Renal cortex interstitium (tissue), 15 donors: ENCODE data around the gene ZMYND19. TPM values are rescaled to one million over a fixed set of nuclear protein-coding genes. Genes with fewer than 3 reads are reported as not detected.
"Not testable (repeated sequence)": the region's sequence is repeated elsewhere in the genome, so short reads cannot be mapped to it uniquely, and the experiment has no call there.

ENCODE experiments used
- DNase-seq, 11 donors: peaks; one replicate each; pipeline ENCODE4 v3.0.0-alpha.2; 2013; ENCODE audit warnings: low read depth in 9 of 11, low spot score in 4 of 11; ENCODE audit errors: extremely low read depth in 1 of 11
- long read RNA-seq, 16 experiments: transcript quantifications; one replicate each; lab custom pipeline, GENCODE V29; 2026
- polyA plus RNA-seq, 3 donors: library from polyadenylated mRNA; unstranded; fragments of 120-200 nt; gene quantifications; one replicate each; pipeline ENCODE4 v1.2.1, GENCODE V29; 2013; ENCODE audit not compliant: insufficient read length in 3 of 3

The ZMYND19 gene
- 10 to 100 TPM; 18.9 to 24.3 (median 20.5) TPM for polyA plus RNA-seq
- long read RNA-seq, donor 1, transcript ZMYND19-201 (6 exons, 1,375 nt) = major isoform, 5 of 5 reads
- long read RNA-seq, donor 1, partial matches to known transcripts = 0 of 5 reads
- long read RNA-seq, donor 1, other reads (novel, unspliced or antisense) = 0 of 5 reads
- long read RNA-seq, donor 2, transcript ZMYND19-201 (6 exons, 1,375 nt) = major isoform, 12 of 12 reads
- long read RNA-seq, donor 2, partial matches to known transcripts = 0 of 12 reads
- long read RNA-seq, donor 2, other reads (novel, unspliced or antisense) = 0 of 12 reads
- long read RNA-seq, donor 3, transcript ZMYND19-201 (6 exons, 1,375 nt) = major isoform, 20 of 20 reads
- long read RNA-seq, donor 3, partial matches to known transcripts = 0 of 20 reads
- long read RNA-seq, donor 3, other reads (novel, unspliced or antisense) = 0 of 20 reads
- long read RNA-seq, donor 4, transcript ZMYND19-201 (6 exons, 1,375 nt) = major isoform, 10 of 10 reads
- long read RNA-seq, donor 4, partial matches to known transcripts = 0 of 10 reads
- long read RNA-seq, donor 4, other reads (novel, unspliced or antisense) = 0 of 10 reads
- long read RNA-seq, donor 5 = 0 reads
- long read RNA-seq, donor 6, transcript ZMYND19-201 (6 exons, 1,375 nt) = major isoform, 10 of 10 reads
- long read RNA-seq, donor 6, partial matches to known transcripts = 0 of 10 reads
- long read RNA-seq, donor 6, other reads (novel, unspliced or antisense) = 0 of 10 reads
- long read RNA-seq, donor 7, transcript ZMYND19-201 (6 exons, 1,375 nt) = major isoform, 13 of 13 reads
- long read RNA-seq, donor 7, partial matches to known transcripts = 0 of 13 reads
- long read RNA-seq, donor 7, other reads (novel, unspliced or antisense) = 0 of 13 reads
- long read RNA-seq, donor 8, transcript ZMYND19-201 (6 exons, 1,375 nt) = major isoform, 22 of 22 reads
- long read RNA-seq, donor 8, partial matches to known transcripts = 0 of 22 reads
- long read RNA-seq, donor 8, other reads (novel, unspliced or antisense) = 0 of 22 reads
- long read RNA-seq, donor 9, transcript ZMYND19-201 (6 exons, 1,375 nt) = major isoform, 7 of 7 reads
- long read RNA-seq, donor 9, partial matches to known transcripts = 0 of 7 reads
- long read RNA-seq, donor 9, other reads (novel, unspliced or antisense) = 0 of 7 reads
- long read RNA-seq, donor 10, transcript ZMYND19-201 (6 exons, 1,375 nt) = major isoform, 13 of 18 reads
- long read RNA-seq, donor 10, partial matches to known transcripts = 5 of 18 reads
- long read RNA-seq, donor 10, other reads (novel, unspliced or antisense) = 0 of 18 reads
- long read RNA-seq, donor 11, transcript ZMYND19-201 (6 exons, 1,375 nt) = major isoform, 8 of 15 reads
- long read RNA-seq, donor 11, partial matches to known transcripts = 7 of 15 reads
- long read RNA-seq, donor 11, other reads (novel, unspliced or antisense) = 0 of 15 reads
- long read RNA-seq, donor 12, partial matches to known transcripts = 0 of 3 reads
- long read RNA-seq, donor 12, other reads (novel, unspliced or antisense) = 0 of 3 reads
- long read RNA-seq, donor 13 = 0 reads
- long read RNA-seq, donor 14, transcript ZMYND19-201 (6 exons, 1,375 nt) = major isoform, 20 of 20 reads
- long read RNA-seq, donor 14, partial matches to known transcripts = 0 of 20 reads
- long read RNA-seq, donor 14, other reads (novel, unspliced or antisense) = 0 of 20 reads
- long read RNA-seq, donor 15, transcript ZMYND19-201 (6 exons, 1,375 nt) = major isoform, 6 of 6 reads
- long read RNA-seq, donor 15, partial matches to known transcripts = 0 of 6 reads
- long read RNA-seq, donor 15, other reads (novel, unspliced or antisense) = 0 of 6 reads
- long read RNA-seq, donor 16, transcript ZMYND19-201 (6 exons, 1,375 nt) = major isoform, 30 of 39 reads
- long read RNA-seq, donor 16, partial matches to known transcripts = 9 of 39 reads
- long read RNA-seq, donor 16, other reads (novel, unspliced or antisense) = 0 of 39 reads

DNA sequence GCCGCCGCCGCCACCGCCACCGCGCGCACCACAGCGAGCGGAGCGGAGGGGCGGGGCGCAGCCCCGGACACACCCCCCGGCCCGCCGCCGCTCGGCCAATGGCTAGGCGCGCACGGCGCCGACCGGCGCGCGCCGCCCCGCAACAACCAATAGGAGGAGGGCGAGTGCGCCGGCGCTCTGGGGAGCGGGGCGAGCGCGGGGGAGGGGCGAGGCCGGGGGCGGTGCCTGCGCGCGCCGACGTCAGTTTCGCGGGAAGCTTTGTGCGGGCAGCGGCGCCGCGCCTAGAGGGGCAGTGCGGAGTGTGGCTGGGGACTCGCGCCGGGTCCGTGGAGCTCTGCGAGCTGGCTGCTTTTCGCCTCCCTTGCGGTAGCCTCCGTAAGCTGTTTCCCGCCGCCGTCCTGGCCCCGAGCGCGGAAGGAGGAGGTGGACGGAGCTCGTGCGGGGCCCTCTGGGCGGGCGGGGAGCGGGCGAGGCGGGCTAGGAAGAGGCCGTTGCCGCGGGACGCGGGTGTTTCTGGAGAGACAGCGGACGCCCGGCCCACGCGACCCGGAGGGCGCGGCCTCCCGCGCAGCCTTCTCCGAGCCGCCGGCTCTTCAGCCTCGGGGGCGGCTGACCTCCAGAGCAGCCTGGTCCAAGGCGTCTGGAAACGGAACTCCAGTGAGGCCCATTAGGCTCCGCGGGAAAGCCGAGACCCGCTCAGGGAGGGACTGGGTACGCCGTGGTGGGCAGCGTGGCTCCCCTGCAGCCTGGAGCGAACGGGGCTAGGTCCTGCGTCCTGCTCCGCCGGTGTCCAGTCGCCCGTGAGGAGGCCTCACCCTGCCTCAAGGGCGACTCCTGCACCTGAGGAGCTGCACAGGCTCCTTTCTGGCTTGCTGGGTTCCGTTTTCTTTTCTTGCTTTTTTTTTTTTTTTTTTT, at the start of gene ZMYND19:
TSS of gene ZMYND19 (minus strand) at position 44 of the 915 bp plus-strand sequence. CDS start 249 bp downstream, outside the sequence.
- peak; percentile 71 to 90 (median 84) for DNase-seq

DNA sequence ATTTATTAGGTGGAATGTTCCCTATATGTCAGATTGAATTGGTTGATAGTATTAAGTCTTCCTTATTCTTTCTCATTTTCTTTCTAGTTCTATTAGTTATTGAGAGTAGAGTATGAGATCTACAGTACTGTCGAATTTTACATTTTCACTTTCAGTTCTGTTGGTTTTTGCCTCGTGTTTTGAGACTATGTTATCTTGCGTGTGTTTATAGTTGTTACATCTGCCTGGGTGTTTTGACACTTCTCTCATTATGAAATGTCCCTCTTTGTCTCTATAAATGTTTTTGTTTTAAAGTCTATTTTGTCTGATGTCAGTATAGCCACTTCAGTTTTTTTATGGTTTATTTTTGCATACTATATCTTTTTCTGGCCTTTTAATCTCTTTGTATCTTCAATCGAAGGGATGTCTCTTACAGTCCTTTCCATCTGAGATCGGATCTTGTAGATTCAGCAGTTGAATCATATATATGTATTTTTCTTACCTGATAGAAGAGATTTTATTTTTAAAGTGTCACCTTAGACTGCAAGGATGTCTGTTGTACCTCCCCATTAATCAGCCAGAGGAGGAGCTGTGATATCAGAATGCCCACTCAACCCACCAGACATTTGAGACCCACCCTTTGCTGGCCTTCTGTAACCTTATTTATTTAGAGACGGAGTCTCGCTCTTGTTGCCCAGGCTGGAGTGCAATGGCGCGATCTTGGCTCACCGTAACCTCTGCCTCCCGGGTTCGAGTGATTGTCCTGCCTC, 49.2 kb upstream of the ZMYND19 start:
- no peak for DNase-seq

DNA sequence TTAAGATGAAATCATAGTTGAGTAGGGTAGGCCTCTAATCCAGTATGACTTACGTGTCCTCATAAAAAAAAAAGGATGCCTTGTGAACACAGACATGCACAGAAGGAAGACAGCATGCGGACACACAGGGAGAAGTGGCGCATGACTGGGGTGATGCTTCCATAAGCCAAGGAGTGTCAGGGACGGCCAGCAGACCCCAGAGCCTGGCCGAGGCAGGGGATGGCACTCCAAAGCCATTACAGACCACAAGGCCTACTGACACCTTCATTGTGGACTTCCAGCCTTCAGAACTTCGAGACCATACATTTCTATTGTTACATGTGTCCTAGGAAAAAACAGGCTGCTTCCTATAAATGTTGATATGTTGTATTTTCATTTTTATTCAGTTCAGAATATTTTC, 48.4 kb upstream of the ZMYND19 start:
- no peak for DNase-seq

DNA sequence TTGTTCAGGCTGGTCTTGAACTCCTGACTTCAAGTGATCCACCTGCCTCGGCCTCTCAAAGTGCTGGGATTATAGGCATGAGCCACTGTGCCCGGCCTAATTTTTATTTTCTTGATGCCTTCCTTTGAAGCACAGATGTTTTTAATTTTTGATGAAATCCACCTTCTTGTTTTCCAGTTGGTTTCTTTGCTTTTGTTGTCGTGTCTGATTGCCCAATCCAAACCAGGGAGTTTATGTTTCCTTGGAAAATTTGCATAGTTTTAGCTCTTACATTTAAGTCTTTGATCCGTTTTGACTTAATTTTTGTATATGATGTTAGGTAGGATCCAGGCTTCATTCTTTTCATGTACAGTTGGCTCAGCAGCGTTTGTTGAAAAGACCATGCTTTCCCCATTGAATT, 43.7 kb upstream of the ZMYND19 start:
- no peak for DNase-seq

DNA sequence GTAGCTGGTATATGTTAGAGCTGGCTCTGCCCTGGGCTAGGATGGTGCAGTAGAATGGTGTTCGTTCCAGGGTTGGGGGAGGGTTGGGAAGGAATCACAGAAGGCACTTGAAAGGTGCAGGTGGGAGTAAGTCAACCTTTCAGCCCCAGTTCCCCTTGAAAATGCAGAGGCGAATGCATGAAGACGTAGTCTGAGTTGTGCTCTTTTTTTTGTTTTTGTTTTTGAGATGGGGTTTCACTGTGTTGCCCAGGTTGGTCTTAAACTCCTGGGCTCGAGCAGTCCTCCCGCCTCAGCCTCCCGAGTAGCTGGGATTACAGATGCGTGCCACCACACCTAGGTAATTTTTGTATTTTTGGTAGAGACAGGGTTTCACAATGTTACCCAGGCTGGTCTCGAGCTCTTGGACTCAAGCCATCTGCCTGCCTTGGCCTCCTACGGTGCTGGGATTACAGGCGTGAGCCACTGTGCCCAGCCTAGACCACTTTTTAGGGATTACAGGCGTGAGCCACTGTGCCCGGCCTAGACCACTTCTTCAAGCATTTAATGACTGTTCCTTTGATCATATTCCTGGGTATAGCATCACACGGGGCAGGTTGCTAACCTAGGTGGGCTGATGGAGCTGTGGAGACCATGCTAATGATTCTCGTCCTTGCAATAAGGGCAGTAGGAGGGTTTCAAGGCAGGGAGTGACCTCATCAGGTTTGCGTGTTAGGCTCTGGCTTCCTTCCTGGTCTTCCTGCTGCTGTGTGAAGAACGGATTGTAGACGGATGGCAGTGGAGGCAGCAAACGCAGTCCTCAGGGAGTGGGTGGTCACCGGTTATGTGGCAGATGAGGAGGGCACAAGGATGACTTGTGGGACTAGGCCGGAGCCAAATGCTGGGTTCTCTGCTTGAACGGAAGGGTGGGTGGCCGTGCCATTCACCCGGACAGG, 42.2 kb upstream of the ZMYND19 start:
- DNase-seq = no peak

DNA sequence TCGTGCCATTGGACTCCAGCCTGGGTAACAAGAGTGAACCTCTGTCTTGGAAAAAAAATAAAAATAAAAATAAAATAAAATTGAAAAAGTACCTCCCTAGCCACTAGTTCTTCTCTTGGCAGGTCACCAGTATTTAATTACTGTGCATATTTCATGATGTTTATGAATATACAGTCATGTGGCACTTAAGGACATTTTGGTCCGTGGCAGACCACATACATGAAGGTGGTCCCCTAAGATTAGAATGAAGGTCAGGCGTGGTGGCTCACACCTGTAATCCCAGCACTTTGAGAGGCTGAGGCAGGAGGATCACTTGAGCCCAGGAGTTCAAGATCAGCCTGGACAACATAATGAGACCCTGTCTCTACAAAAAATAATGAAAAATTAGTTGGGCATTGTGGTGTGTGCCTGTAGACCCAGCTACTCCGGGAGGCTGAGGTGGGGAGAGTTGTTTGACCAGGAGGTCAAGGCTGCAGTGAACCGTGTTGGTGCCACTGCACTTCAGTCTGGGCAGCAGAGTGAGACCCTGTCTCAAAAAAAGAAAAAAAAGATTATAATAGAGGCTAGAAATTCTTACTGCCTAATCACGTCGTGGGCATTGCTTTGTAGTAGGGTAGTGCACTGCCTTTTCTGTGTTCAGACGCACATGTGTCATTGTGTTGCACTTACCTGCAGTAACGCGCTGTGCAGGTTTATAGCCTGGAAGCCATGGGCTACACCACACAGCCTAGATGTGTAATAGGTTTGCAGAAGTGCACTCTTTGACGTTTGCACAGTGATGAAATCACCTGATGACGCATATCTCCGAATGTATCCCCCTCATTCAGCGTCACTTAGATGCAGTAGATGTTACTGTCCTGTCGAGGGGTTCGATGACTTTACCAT, 41.3 kb upstream of the ZMYND19 start:
- DNase-seq = no peak

DNA sequence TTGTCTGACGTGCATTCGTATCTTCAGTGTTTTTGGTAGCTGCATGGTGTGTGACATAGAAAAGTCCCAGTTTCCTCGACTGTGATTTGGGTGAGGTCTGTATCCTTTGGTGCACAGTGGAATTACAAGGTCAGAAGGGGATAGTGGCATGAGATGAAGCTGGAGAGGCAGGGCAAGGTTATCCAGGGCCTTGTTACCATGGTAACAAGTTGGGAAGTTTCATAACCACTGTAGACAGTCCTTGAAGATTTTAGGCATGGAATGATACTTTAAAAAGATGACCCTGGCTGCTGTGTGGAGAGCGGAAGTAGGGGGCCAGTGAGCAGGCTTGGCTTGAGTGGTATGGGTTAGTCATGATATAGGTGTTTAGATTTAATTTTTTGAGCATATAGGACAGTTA, 40.4 kb upstream of the ZMYND19 start:
- no peak for DNase-seq

DNA sequence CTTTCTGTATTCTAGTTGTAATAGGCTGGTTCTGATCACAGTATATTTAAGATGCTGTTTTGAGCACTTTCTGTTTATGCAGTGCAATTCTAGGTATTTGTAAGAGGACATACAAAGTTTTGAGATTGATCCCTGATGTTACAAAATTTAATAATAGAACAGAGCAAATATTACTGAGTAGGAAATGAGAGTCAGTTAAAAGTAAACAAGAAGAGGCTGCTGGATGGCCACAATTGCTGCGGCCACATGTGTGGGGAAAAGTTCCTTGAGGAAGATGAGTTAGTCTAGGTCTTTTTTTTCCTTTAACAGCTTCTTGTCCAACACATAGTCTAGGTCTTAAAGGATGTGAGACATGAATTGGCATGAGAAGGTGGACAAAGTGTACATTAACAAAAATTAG, 39.8 kb upstream of the ZMYND19 start:
- no peak for DNase-seq

DNA sequence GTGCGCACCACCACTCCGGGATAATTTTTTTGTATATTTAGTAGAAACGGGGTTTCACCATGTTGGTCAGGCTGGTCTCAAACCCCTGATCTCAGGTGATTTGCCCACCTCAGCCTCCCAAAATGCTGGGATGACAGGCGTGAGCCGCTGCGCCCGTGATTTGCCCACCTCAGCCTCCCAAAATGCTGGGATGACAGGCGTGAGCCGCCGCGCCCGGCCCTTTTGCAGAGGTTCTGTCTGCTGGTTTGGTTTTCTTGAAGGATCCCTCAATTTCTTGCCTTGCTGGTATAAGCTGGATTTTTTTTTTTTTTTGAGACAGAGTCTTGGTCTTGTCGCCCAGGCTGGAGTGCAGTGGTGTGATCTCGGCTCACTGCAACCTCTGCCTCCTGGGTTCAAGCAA, 37.1 kb upstream of the ZMYND19 start:
- not testable (repeated sequence) for DNase-seq

DNA sequence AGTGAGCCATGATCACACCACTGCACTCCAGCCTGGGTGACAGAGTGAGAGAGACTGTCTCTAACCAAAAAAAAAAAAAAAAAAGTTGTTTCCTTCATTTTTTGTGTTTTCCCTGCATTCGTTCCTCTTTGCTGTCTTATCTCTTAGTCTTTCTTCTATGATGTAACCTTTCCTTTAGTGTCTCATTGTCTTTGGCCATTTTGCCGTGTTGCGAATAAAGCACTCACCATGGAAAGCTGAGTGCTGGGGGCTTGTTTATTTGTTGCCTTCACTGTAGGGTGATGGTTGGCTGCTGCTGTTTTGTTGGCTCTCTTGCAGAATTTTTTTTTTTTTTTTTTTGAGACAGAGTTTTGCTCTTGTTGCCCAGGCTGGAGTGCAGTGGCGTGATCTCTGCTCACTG, 36.2 kb upstream of the ZMYND19 start:
- no peak for DNase-seq

DNA sequence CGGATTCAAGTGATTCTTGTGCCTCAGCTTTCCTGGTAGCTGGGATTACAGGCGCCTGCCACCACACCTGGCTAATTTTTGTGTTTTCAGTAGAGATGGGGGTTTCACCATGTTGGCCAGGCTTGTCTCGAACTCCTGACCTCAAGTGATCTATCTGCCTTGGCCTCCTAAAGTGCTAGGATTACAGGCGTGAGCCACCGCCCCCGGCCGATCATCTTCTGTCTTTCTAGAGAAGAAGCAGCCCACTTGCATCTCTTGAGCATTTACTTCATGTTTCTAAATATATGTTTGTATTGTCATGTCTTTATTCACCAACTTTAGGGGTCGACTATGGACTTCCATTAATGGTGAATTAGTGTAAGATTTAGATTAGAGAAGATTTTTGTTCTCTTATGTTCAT, 31.9 kb upstream of the ZMYND19 start:
- DNase-seq = not testable (repeated sequence)

DNA sequence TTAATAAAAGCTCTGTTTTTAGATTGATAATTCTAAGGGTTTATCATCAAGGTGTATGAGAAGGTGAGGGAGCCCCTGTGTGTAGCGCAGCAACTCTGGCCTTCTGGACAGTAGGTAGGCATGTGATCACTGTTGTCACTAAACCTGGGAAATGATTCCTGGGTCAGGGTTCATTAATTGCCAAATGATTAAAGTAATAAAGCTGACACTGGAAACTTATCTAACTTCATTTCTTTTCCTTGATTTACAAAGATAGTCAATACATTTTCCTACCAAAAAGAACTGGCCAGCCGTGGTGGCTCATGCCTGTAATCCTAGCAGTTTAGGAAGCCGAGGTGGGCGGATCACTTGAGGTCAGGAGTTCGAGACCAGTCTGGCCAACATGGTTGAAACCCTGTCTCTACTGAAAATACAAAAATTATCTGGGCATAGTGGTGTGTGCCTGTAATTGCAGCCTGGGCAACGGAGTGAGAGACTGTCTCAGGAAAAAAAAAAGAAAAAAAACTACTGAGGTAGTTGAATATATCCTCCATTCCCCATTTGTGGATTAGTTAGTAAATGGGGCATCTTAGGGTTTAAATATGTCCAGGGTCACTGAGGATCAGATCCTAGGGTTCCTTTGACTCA, 30.9 kb upstream of the ZMYND19 start:
- no peak for DNase-seq

DNA sequence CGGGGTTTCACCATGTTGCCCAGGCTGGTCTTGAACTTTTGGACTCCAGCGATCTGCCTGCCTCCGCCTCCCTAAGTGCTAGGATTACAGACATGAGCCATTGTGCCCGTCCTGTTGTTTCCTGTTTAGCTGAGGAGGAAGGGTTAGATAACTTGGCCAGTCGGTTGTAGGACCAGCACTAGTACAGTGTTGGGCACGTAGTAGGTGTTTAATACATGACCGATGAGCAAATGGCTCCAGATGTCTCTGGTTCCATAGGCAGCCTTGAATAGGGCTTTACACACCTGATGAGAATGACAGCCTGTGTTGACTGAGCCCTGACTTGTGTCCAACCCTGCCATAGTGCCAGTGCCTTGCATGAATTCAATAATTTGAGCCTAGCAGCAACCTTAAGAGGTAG, 30.3 kb upstream of the ZMYND19 start:
- DNase-seq = no peak

DNA sequence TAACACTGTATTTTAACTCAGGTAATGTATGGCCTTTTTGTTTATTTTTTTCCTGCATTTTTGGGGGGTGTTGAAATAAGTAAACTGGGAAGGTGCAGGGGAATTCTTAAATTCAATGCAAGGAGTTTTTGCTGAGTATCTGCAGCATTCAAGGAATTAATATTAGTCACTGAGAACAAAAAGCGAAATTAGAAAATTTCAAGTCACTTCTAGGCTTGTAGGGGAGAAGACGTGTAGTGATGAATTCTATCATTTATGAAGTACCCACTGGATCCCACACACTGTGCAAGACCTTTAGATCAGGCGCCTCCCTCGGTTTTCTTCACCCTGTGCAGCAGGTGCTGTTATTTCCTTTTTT, 29.7 kb upstream of the ZMYND19 start:
- DNase-seq = no peak
